ENCODE results near the gene MOCS1.

DNA sequence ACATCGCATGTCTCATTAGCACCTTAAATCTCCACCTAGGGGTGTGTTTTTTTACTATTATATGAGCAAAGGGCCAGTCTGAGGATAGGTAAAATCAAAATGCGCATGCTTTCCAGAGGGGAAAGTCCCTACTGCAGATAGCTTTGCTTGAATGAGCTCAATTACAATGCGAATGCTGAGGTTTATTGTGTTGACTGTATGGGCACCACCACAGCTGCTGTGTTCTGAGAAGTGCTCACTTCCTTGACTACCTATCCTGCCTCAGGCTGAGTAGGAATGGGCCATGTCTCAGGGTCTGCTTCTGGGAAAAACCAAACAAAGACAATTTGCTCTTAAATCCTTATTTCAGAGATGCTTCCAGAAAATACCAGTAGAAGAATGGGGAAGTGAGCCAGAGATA, 36.6 kb downstream of the MOCS1 start:
- TF ChIP-seq SUZ12 (IDR thresholded peaks at IDR 0.05; ENCODE audit: extremely low read depth, insufficient read depth, insufficient read length) (no peak), YY1 (IDR thresholded peaks at IDR 0.05; ENCODE audit: insufficient read depth, insufficient read length) (no peak)
